Astrocyte (in vitro differentiated cells and primary cell): ENCODE data around the gene TRPV2.

Experiments
- CTCF ChIP-seq: IDR thresholded peaks from 2 replicates; pipeline ENCODE4 v1.5.1; 2011; ENCODE audit warnings: low read depth, mild to moderate bottlenecking, inconsistent platforms, low read length, moderate library complexity; ENCODE audit not compliant: insufficient read depth
- EZH2 ChIP-seq: IDR thresholded peaks from 2 replicates; pipeline ENCODE4 v1.6.1; 2012; ENCODE audit warnings: mild to moderate bottlenecking, low read length, inconsistent platforms; ENCODE audit not compliant: insufficient read depth

- TF ChIP-seq EZH2 (no peak), CTCF (no peak)
Measured at GRCh38 chr17:16419929-16420271, 4.5 kb downstream of the TRPV2 start.
